Neutrophil (primary cell): Measurements from ENCODE around the gene DCLRE1B.

Source experiments
- H3K27ac ChIP-seq: fragments of 200-600 bp; sonication (generic); 2 replicates; pipeline ENCODE4 v1.5.1; 2016; ENCODE audit warnings: mild to moderate bottlenecking, moderate library complexity
- H3K27me3 ChIP-seq: fragments of 200-600 bp; sonication (generic); 2 replicates; pipeline ENCODE4 v1.6.0; 2016; ENCODE audit warnings: mild to moderate bottlenecking
- H3K36me3 ChIP-seq: fragments of 200-600 bp; sonication (generic); 2 replicates; pipeline ENCODE4 v1.5.1; 2017
- H3K4me1 ChIP-seq, 2 experiments: fragments of 200-600 bp in 1 of 2; sonication (generic) in 1 of 2; 1 replicate in 1 of 2; 2 replicates in 1 of 2; pipeline versions ENCODE4 v1.5.1 to v1.6.1; 2013 to 2016; ENCODE audit warnings: low read depth in 1 of 2, low read length in 1 of 2, mild to moderate bottlenecking in 1 of 2, moderate library complexity in 1 of 2; ENCODE audit not compliant: control insufficient read depth in 1 of 2, insufficient read depth in 1 of 2
- H3K4me3 ChIP-seq, 2 experiments: fragments of 200-600 bp in 1 of 2; sonication (generic) in 1 of 2; 1 replicate in 1 of 2; 2 replicates in 1 of 2; pipeline ENCODE4 v1.5.1; 2013 to 2016; ENCODE audit warnings: low read depth in 1 of 2, low read length in 1 of 2, mild to moderate bottlenecking in 1 of 2, moderate library complexity in 1 of 2
- H3K9me3 ChIP-seq: fragments of 200-600 bp; sonication (generic); 2 replicates; pipeline ENCODE4 v1.5.1; 2016
- TF ChIP-seq, protein P1 (sequence below): fragments of 200-600 bp; sonication (generic); IDR thresholded peaks from 2 replicates; pipeline ENCODE4 v1.5.1; 2016; ENCODE audit warnings: antibody characterized with exemption

DCLRE1B gene

DNA sequence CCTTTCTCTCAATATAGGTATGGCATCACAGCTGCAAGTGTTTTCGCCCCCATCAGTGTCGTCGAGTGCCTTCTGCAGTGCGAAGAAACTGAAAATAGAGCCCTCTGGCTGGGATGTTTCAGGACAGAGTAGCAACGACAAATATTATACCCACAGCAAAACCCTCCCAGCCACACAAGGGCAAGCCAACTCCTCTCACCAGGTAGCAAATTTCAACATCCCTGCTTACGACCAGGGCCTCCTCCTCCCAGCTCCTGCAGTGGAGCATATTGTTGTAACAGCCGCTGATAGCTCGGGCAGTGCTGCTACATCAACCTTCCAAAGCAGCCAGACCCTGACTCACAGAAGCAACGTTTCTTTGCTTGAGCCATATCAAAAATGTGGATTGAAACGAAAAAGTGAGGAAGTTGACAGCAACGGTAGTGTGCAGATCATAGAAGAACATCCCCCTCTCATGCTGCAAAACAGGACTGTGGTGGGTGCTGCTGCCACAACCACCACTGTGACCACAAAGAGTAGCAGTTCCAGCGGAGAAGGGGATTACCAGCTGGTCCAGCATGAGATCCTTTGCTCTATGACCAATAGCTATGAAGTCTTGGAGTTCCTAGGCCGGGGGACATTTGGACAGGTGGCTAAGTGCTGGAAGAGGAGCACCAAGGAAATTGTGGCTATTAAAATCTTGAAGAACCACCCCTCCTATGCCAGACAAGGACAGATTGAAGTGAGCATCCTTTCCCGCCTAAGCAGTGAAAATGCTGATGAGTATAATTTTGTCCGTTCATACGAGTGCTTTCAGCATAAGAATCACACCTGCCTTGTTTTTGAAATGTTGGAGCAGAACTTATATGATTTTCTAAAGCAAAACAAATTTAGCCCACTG, 35.5 kb downstream of the DCLRE1B start:
- H3K9me3 ChIP-seq: no peaks in the 10 kb centered on the region
- peak overlapping the region; percentile 76 for H3K27ac ChIP-seq
- no peaks in the 10 kb centered on the region for H3K27me3 ChIP-seq
- H3K4me1 ChIP-seq: peaks cover 82 to 93% of the 10 kb centered on the region in 2 experiments
- peaks cover 19% of the 10 kb centered on the region for H3K36me3 ChIP-seq
- TF ChIP-seq, protein P1, sequence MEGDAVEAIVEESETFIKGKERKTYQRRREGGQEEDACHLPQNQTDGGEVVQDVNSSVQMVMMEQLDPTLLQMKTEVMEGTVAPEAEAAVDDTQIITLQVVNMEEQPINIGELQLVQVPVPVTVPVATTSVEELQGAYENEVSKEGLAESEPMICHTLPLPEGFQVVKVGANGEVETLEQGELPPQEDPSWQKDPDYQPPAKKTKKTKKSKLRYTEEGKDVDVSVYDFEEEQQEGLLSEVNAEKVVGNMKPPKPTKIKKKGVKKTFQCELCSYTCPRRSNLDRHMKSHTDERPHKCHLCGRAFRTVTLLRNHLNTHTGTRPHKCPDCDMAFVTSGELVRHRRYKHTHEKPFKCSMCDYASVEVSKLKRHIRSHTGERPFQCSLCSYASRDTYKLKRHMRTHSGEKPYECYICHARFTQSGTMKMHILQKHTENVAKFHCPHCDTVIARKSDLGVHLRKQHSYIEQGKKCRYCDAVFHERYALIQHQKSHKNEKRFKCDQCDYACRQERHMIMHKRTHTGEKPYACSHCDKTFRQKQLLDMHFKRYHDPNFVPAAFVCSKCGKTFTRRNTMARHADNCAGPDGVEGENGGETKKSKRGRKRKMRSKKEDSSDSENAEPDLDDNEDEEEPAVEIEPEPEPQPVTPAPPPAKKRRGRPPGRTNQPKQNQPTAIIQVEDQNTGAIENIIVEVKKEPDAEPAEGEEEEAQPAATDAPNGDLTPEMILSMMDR: no peak
- peak overlapping the region; percentile 15 to 27 for H3K4me3 ChIP-seq

DNA sequence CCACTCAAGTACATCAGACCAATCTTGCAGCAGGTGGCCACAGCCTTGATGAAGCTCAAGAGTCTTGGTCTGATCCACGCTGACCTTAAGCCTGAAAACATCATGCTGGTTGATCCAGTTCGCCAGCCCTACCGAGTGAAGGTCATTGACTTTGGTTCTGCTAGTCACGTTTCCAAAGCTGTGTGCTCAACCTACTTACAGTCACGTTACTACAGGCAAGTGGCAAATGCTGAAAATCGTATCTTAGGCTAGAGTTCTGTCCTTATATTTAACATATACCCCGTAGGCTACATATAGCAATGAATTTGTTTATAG, 36.1 kb downstream of the DCLRE1B start:
- H3K27me3 ChIP-seq: no peaks in the 10 kb centered on the region
- H3K4me3 ChIP-seq: no peak overlapping the region
- TF ChIP-seq, protein P1: no peak
- peak overlapping the region; percentile 76 for H3K27ac ChIP-seq
- H3K4me1 ChIP-seq: peaks cover 82 to 93% of the 10 kb centered on the region in 2 experiments
- no peaks in the 10 kb centered on the region for H3K9me3 ChIP-seq
- peaks cover 19% of the 10 kb centered on the region for H3K36me3 ChIP-seq

- no peaks in the 10 kb centered on the region for H3K27me3 ChIP-seq
These were observed 37.4 kb downstream of the DCLRE1B start for GRCh38 chr1:113942527-113942926.

DNA sequence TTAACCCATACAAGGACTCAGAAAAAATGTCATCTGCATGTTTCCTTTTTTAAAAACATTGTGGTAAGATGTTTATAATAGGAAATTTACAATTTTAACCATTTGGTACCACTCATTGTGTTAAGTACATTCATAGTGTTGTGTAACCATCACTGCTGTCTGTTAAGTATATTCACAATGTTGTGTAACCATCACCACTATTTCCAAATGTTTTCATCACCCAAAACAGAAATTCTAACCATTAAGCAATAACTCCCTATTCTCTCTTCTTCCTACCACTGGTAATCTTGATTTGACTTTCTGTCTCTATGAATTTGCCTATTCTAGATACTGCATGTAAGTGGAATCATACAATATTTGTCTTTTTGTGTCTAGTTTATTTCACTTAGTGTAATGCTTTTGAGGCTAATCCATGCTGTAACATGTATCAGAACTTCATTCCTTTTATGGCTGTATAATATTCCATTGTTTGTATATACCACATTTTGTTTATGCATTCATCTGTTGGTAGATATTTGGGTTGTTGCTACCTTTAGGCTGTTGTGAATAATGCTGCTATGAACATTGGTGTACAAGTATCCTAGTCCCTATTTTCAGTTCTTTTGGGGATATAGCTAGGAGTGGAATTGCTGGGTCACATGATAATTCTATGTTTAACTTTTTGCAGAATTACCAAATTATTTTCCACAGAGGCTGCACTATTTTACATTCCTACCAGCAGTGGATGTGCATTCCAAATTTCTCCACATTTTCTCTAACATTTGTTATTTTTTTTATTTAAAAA, 38.1 kb downstream of the DCLRE1B start:
- Histone ChIP-seq H3K27ac (peak overlapping the region; percentile 63), H3K27me3 (no peaks in the 10 kb centered on the region), H3K36me3 (peaks cover 19% of the 10 kb centered on the region), H3K4me3 (peak overlapping the region in 1 of 2 experiments; percentile 1), H3K9me3 (no peaks in the 10 kb centered on the region), H3K4me1 (peaks cover 82 to 95% of the 10 kb centered on the region in 2 experiments)
- TF ChIP-seq, protein P1: no peak

More at GRCh38 chr1:113942527-113942926, 37.4 kb downstream of the DCLRE1B start:
- H3K27ac ChIP-seq: peak overlapping the region; percentile 63
- peaks cover 82 to 93% of the 10 kb centered on the region in 2 experiments for H3K4me1 ChIP-seq
- H3K36me3 ChIP-seq: peaks cover 19% of the 10 kb centered on the region
- TF ChIP-seq, protein P1: no peak
- H3K9me3 ChIP-seq: no peaks in the 10 kb centered on the region
- no peak overlapping the region for H3K4me3 ChIP-seq

- H3K36me3 ChIP-seq: peaks cover 18% of the 10 kb centered on the region
- H3K27ac ChIP-seq: peak overlapping the region; percentile 26
- H3K4me3 ChIP-seq: no peak overlapping the region
- H3K9me3 ChIP-seq: no peaks in the 10 kb centered on the region
- no peaks in the 10 kb centered on the region for H3K27me3 ChIP-seq
- peaks cover 69 to 83% of the 10 kb centered on the region in 2 experiments for H3K4me1 ChIP-seq
- TF ChIP-seq, protein P1: no peak
These were observed 40.2 kb downstream of the DCLRE1B start for GRCh38 chr1:113945329-113945728.
